ENCODE measurements around the gene DAPL1. TPM values are rescaled to one million over a fixed set of nuclear protein-coding genes. Genes with fewer than 3 reads are reported as not detected.
A peak's percentile ranks its signal among the peaks of the same experiment; 100 is the strongest.

The DAPL1 gene
- total and polyA plus RNA-seq, 2 experiments from 2014 or later = not detected

DNA sequence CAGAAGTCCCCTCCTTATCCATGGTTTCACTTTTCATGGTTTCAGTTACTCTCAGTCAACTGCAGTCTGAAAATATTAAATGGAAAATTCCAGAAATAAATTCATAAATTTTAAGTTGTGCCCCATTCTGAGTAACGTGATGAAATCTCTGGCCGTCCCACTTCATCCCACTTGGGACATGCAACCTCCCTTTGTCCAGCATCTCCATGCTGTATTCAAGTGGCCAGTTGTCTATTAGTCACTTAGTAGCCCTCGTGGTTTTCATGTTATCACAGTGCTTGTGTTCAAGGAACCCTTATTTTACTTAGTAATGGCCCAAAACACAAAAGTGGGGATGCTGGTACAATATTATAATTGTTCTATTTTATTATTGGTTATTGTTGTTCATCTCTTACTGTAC is 18.0 kb upstream of the DAPL1 start:
- no peak for DNase-seq
- in situ Hi-C loops (cut with MboI) = no loop called here

GRCh38 chr2:158778243-158778642 is 16.9 kb upstream of the DAPL1 start:
- Histone ChIP-seq H3K27ac (no peak overlapping the region), H2AFZ (no peak overlapping the region), H3K9me3 (ENCODE audit: low read depth) (no peaks in the 10 kb centered on the region), H3K4me2 (ENCODE audit: unreplicated experiment) (no peak overlapping the region), H3K79me2 (ENCODE audit: insufficient read depth) (no peaks in the 10 kb centered on the region), H3K9me2 (ENCODE audit: insufficient read depth) (no peaks in the 10 kb centered on the region; the same call in 1 of the 2 replicates), H3K9ac (no peak overlapping the region), H3K4me3 (no peak overlapping the region), H4K20me1 (ENCODE audit: insufficient read depth) (no peaks in the 10 kb centered on the region), H3K27me3 (replicated peaks; ENCODE audit: insufficient read depth) (no peaks in the 10 kb centered on the region), H3F3A (ENCODE audit: insufficient read depth) (peaks cover 17% of the 10 kb centered on the region), H3K4me1 (ENCODE audit: insufficient read depth) (peaks cover 32% of the 10 kb centered on the region), H3K36me3 (ENCODE audit: low read depth) (no peaks in the 10 kb centered on the region)
- 78 to 91% methylated on average over 2 of the region's 2 CpGs for WGBS, 2 experiments (ENCODE audit: low coverage in 1 of 2, low lambda C conversion rate in 2 of 2, missing lambda C conversion rate in 2 of 2)
- DNase-seq = no peak
- TF ChIP-seq EZH2 (IDR thresholded peaks at IDR 0.05; ENCODE audit: insufficient read depth, poor library complexity, severe bottlenecking) (no peak), EZH2phosphoT487 (IDR thresholded peaks at IDR 0.05; ENCODE audit: insufficient read depth, low read depth) (no peak)
- in situ Hi-C loops (cut with MboI) = no loop called here

More for the DNA sequence above, 18.0 kb upstream of the DAPL1 start:
- Histone ChIP-seq H3K9ac (no peak overlapping the region), H4K20me1 (ENCODE audit: insufficient read depth) (no peaks in the 10 kb centered on the region), H3K36me3 (ENCODE audit: low read depth) (no peaks in the 10 kb centered on the region), H3K4me1 (ENCODE audit: insufficient read depth) (peaks cover 34% of the 10 kb centered on the region), H3K9me3 (ENCODE audit: low read depth) (no peaks in the 10 kb centered on the region), H3K9me2 (ENCODE audit: insufficient read depth) (no peaks in the 10 kb centered on the region; the same call in 1 of the 2 replicates), H3K27me3 (replicated peaks; ENCODE audit: insufficient read depth) (no peaks in the 10 kb centered on the region), H3F3A (ENCODE audit: insufficient read depth) (peaks cover 19% of the 10 kb centered on the region), H2AFZ (no peak overlapping the region), H3K4me3 (no peak overlapping the region), H3K79me2 (ENCODE audit: insufficient read depth) (no peaks in the 10 kb centered on the region), H3K27ac (no peak overlapping the region), H3K4me2 (ENCODE audit: unreplicated experiment) (no peak overlapping the region)
- WGBS, 2 experiments (ENCODE audit: low coverage in 1 of 2, low lambda C conversion rate in 2 of 2, missing lambda C conversion rate in 2 of 2) = 19 to 31% methylated on average over 3 of the region's 3 CpGs
- TF ChIP-seq EZH2phosphoT487 (IDR thresholded peaks at IDR 0.05; ENCODE audit: insufficient read depth, low read depth) (no peak), EZH2 (IDR thresholded peaks at IDR 0.05; ENCODE audit: insufficient read depth, poor library complexity, severe bottlenecking) (no peak)

DNA sequence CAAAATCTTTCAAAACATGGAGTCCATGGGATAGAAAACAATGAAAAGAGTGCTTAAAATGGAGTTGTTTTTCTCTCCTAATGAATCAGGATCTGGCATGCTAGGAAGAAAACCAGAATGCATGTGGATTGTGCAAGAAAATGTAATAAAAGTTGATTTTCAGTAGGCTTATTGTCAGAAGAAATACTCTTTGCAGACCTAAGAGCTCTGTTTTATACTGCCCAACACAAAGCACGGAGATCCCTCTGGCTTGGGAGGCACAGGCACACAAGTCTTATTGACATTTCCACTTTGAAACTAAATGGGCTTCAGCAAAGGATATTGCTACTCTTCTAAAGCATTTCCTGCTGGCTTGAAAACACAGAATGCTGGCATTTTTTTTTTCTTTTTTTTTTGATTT is 15.5 kb upstream of the DAPL1 start:
- no peaks in the 10 kb centered on the region for H4K20me1 ChIP-seq (ENCODE audit: insufficient read depth)
- H3K79me2 ChIP-seq (ENCODE audit: insufficient read depth) = no peaks in the 10 kb centered on the region
- WGBS, 2 experiments (ENCODE audit: low coverage in 1 of 2, low lambda C conversion rate in 2 of 2, missing lambda C conversion rate in 2 of 2) = 54 to 58% methylated on average over 1 of the region's 1 CpG
- no peaks in the 10 kb centered on the region for H3K27me3 ChIP-seq (replicated peaks; ENCODE audit: insufficient read depth)
- no peak overlapping the region for H3K4me3 ChIP-seq
- in situ Hi-C loops (cut with MboI) = no loop called here
- no peaks in the 10 kb centered on the region for H3K36me3 ChIP-seq (ENCODE audit: low read depth)
- no peak for TF ChIP-seq EZH2 (IDR thresholded peaks at IDR 0.05; ENCODE audit: insufficient read depth, poor library complexity, severe bottlenecking)
- TF ChIP-seq EZH2phosphoT487 (IDR thresholded peaks at IDR 0.05; ENCODE audit: insufficient read depth, low read depth) = no peak
- peak overlapping the region; percentile 14 for H3K27ac ChIP-seq
- no peaks in the 10 kb centered on the region; the same call in 1 of the 2 replicates for H3K9me2 ChIP-seq (ENCODE audit: insufficient read depth)
- peaks cover 26% of the 10 kb centered on the region for H3K4me1 ChIP-seq (ENCODE audit: insufficient read depth)
- peak overlapping the region; percentile 57 for H2AFZ ChIP-seq
- H3K9me3 ChIP-seq (ENCODE audit: low read depth) = no peaks in the 10 kb centered on the region
- H3K9ac ChIP-seq = no peak overlapping the region
- peaks cover 16% of the 10 kb centered on the region; the same call in 1 of the 2 replicates for H3F3A ChIP-seq (ENCODE audit: insufficient read depth)
- DNase-seq = peak; percentile 58
- peak overlapping the region; percentile 15 for H3K4me2 ChIP-seq (ENCODE audit: unreplicated experiment)

- H3F3A ChIP-seq (ENCODE audit: insufficient read depth) = peaks cover 16% of the 10 kb centered on the region; the same call in 1 of the 2 replicates
- H3K27me3 ChIP-seq (replicated peaks; ENCODE audit: insufficient read depth) = no peaks in the 10 kb centered on the region
- H4K20me1 ChIP-seq (ENCODE audit: insufficient read depth) = no peaks in the 10 kb centered on the region
- H3K79me2 ChIP-seq (ENCODE audit: insufficient read depth) = no peaks in the 10 kb centered on the region
- peaks cover 26% of the 10 kb centered on the region for H3K4me1 ChIP-seq (ENCODE audit: insufficient read depth)
- H3K36me3 ChIP-seq (ENCODE audit: low read depth) = no peaks in the 10 kb centered on the region
- no peaks in the 10 kb centered on the region; the same call in 1 of the 2 replicates for H3K9me2 ChIP-seq (ENCODE audit: insufficient read depth)
- H2AFZ ChIP-seq = peak overlapping the region; percentile 68
- no peak overlapping the region for H3K4me3 ChIP-seq
- DNase-seq = peak; percentile 91
- H3K9me3 ChIP-seq (ENCODE audit: low read depth) = no peaks in the 10 kb centered on the region
- in situ Hi-C loops (cut with MboI) = no loop called here
- TF ChIP-seq EZH2 (IDR thresholded peaks at IDR 0.05; ENCODE audit: insufficient read depth, poor library complexity, severe bottlenecking) (no peak), EZH2phosphoT487 (IDR thresholded peaks at IDR 0.05; ENCODE audit: insufficient read depth, low read depth) (no peak)
- H3K27ac ChIP-seq = peak overlapping the region; percentile 77
- peak overlapping the region; percentile 43 for H3K4me2 ChIP-seq (ENCODE audit: unreplicated experiment)
- 37 to 38% methylated on average over 4 of the region's 4 CpGs for WGBS, 2 experiments (ENCODE audit: low coverage in 1 of 2, low lambda C conversion rate in 2 of 2, missing lambda C conversion rate in 2 of 2)
- H3K9ac ChIP-seq = peak overlapping the region; percentile 53
These were observed 13.7 kb upstream of the DAPL1 start for GRCh38 chr2:158781353-158781961.
